GM18909 (cell line): ENCODE data around the gene CCDC14.
A peak's percentile ranks its signal among the peaks of the same experiment; 100 is the strongest.
"Not testable (repeated sequence)": the region's sequence is repeated elsewhere in the genome, so short reads cannot be mapped to it uniquely, and the experiment has no call there.

Experiments
- ATAC-seq: cut with Tn5 transposase; IDR thresholded peaks from one replicate; pipeline ENCODE4 v1.9.1; 2021; ENCODE audit warnings: mild to moderate bottlenecking; ENCODE audit not compliant: unreplicated experiment, poor library complexity

Gene CCDC14

GRCh38 chr3:123919353-123919752, 41.7 kb downstream of the CCDC14 start:
- ATAC-seq = no peak

GRCh38 chr3:123914829-123915228, 46.2 kb downstream of the CCDC14 start:
- no peak for ATAC-seq

GRCh38 chr3:123909785-123910184, 51.2 kb downstream of the CCDC14 start:
- peak; percentile 50 for ATAC-seq

- no peak for ATAC-seq
Observed at GRCh38 chr3:123907720-123908119, 53.3 kb downstream of the CCDC14 start.

- no peak for ATAC-seq
Observed at GRCh38 chr3:123899300-123899865, 61.6 kb downstream of the CCDC14 start.

GRCh38 chr3:123893012-123893411, 68.0 kb downstream of the CCDC14 start:
- ATAC-seq = no peak

GRCh38 chr3:123892195-123892594, 68.8 kb downstream of the CCDC14 start:
- ATAC-seq = no peak

- not testable (repeated sequence) for ATAC-seq
Observed at GRCh38 chr3:123890991-123891390, 70.0 kb downstream of the CCDC14 start.

GRCh38 chr3:123890162-123890561, 70.9 kb downstream of the CCDC14 start:
- not testable (repeated sequence) for ATAC-seq

- ATAC-seq = no peak
Observed at GRCh38 chr3:123884993-123885392, 76.0 kb downstream of the CCDC14 start.

GRCh38 chr3:123884203-123884831, 76.7 kb downstream of the CCDC14 start, which contains the start of gene MYLK:
Gene MYLK (minus strand): TSS chr3:123884332. CDS start chr3:123793841, 90,491 bp downstream.
- ATAC-seq = peak; percentile 60

- no peak for ATAC-seq
Observed at GRCh38 chr3:123883701-123884202, 77.3 kb downstream of the CCDC14 start.

GRCh38 chr3:123883111-123883510, 77.9 kb downstream of the CCDC14 start:
- no peak for ATAC-seq

GRCh38 chr3:123881771-123882170, 79.3 kb downstream of the CCDC14 start:
- ATAC-seq = no peak

- no peak for ATAC-seq
Observed at GRCh38 chr3:123880998-123881561, 79.9 kb downstream of the CCDC14 start.

GRCh38 chr3:123878807-123879206, 82.2 kb downstream of the CCDC14 start:
- no peak for ATAC-seq

GRCh38 chr3:123877965-123878364, 83.1 kb downstream of the CCDC14 start:
- ATAC-seq = no peak

- no peak for ATAC-seq
Observed at GRCh38 chr3:123877466-123877865, 83.6 kb downstream of the CCDC14 start.

- ATAC-seq = no peak
Observed at GRCh38 chr3:123876858-123877257, 84.2 kb downstream of the CCDC14 start.

GRCh38 chr3:123872621-123873020, 88.4 kb downstream of the CCDC14 start:
- ATAC-seq = no peak

- no peak for ATAC-seq
Observed at GRCh38 chr3:123871946-123872345, 89.1 kb downstream of the CCDC14 start.

- ATAC-seq = no peak
Observed at GRCh38 chr3:123870033-123870432, 91.0 kb downstream of the CCDC14 start.
